Left ventricle myocardium superior (tissue), 1 donor: Measurements from ENCODE around the gene ZBTB7C. TPM values are rescaled to one million over a fixed set of nuclear protein-coding genes. Genes with fewer than 3 reads are reported as not detected.

Experiments used
- ATAC-seq: fragments of 200-7000 bp; cut with Tn5 transposase; one replicate; pipeline ENCODE4 v1.9.1; 2020; ENCODE audit warnings: mild to moderate bottlenecking, moderate library complexity
- DNase-seq: peaks from one replicate; pipeline ENCODE4 v3.0.0-alpha.2; 2020
- intact Hi-C: fragments of 100-400 bp; cut with micrococcal nuclease; formaldehyde crosslinking; loops from one replicate; pipeline ENCODE4 v1.11.0; 2022
- total RNA-seq: library from RNA; stranded (reverse); fragmentation: NEBNext Ultra II Directional; extraction: Animal tissue kit (Norgen Biotek cat#: 25700); gene quantifications from one replicate; pipeline ENCODE4 v1.2.1, GENCODE V29; 2021
- donor health status: DM: no; HTN: yes; CAD: no; lungs with severe emphysema.

The ZBTB7C gene
- total RNA-seq, 1 donor from 2014 or later: 2.1 TPM

GRCh38 chr18:48138660-48139430 is 270.3 kb downstream of the ZBTB7C start:
- ATAC-seq (no peak), DNase-seq (no peak)
- intact Hi-C loops: no loop called here

DNA sequence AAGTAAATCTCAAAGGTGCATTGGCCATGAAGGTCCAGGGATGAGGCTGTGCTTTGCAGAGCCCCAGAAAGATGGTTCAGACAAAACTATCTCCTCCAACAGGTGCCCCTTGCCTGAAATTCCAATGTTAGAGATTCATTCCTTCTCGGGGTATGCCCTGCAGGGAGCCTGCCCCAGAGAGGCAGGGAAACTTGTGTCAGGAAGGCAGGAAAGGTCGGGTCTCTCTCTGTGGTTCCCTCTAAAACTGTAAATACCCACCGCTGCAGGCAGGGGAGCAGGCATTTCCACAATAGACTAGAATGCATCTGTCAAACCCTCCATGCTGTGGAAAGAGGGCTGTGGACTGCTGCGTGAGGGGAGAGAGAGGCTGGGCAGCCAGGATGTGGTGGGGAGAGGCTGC is 271.0 kb downstream of the ZBTB7C start:
- no peak for DNase-seq

GRCh38 chr18:48137374-48138081 is 271.7 kb downstream of the ZBTB7C start:
- intact Hi-C loops: no loop called here
- ATAC-seq (no peak), DNase-seq (no peak)

More for the DNA sequence above, 271.0 kb downstream of the ZBTB7C start:
- intact Hi-C loops: no loop called here
- ATAC-seq: no peak

DNA sequence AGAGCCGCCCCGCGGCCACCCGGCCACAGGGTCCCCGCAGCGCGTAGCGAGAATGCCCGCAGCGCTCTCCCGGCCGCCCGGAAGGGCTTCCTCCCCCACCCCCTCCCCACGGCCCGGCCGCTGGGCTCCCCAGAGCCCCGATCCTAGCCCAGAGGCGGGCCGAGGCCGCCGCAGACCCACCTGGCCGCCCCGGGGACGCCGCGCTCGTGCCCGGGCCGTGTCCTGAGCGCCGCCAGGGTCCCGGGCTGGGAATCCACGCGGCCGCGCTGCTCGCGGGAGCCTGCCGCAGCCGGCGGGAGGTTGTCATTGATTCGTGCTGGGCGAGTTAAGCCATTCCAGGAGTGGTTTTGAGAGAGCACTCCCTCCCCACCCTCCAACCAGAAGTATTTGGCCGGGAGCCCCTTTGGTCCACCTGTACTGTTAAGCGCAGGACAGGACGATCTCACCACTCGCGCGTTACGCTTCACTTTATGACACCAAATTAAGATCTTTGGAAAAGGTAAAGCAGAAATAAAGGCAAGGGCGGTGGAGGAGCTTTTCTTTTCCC is 272.3 kb downstream of the ZBTB7C start:
- intact Hi-C loops: no loop called here
- ATAC-seq (peak; percentile 9), DNase-seq (peak; percentile 51)

GRCh38 chr18:48136051-48136826 is 272.9 kb downstream of the ZBTB7C start:
- peak; percentile 62 for DNase-seq
- intact Hi-C loops: no loop called here
- peak; percentile 42 for ATAC-seq

DNA sequence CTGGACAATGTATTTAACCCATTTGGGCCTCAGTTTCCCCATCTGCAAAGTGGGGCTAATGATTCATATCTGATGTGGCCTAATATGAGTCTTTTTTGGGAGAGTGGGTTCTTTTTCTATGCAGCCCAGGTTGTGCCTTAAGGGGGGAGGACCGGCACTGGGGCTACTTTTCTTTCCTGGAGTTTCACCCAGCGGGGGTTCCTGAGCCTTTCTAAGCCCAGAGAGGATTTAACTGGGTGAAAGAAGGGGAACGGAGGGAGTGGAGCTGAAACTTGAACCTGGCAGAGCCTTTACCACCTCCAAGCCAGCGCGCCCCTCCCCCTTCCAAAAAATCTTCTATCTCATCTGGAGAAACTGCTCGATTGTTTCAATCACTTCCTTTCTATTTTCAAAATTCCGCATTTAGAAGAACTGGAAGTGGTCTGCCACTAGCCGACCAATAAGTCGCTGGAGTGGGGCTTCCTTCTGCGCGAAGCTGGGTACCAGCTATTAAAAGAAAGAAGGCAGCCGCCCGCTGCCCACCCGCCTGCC is 273.7 kb downstream of the ZBTB7C start:
- DNase-seq (no peak), ATAC-seq (no peak)
- intact Hi-C loops: no loop called here

DNA sequence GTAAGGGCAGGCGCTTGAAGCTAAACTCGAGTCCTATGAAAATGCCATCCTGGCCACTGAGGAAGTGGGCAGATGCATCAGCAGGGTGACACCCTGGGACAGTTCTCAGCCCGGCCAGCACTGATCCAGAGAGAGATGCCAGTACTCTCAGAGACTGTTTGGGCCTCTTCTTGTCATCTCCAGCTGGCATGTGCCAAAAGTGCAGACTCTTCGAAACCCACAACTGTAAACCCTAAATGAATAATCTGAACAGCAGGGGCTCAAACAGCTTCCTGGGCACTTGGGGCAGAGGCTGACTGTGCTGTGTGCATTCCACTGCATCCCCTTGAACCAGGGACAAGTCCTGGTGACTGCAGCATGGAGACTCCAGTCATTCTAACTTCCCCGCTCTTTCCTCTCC is 274.6 kb downstream of the ZBTB7C start:
- intact Hi-C loops: no loop called here
- DNase-seq: no peak
- ATAC-seq: no peak

GRCh38 chr18:48133671-48134251 is 275.4 kb downstream of the ZBTB7C start:
- intact Hi-C loops: no loop called here
- peak; percentile 14 for ATAC-seq
- no peak for DNase-seq

DNA sequence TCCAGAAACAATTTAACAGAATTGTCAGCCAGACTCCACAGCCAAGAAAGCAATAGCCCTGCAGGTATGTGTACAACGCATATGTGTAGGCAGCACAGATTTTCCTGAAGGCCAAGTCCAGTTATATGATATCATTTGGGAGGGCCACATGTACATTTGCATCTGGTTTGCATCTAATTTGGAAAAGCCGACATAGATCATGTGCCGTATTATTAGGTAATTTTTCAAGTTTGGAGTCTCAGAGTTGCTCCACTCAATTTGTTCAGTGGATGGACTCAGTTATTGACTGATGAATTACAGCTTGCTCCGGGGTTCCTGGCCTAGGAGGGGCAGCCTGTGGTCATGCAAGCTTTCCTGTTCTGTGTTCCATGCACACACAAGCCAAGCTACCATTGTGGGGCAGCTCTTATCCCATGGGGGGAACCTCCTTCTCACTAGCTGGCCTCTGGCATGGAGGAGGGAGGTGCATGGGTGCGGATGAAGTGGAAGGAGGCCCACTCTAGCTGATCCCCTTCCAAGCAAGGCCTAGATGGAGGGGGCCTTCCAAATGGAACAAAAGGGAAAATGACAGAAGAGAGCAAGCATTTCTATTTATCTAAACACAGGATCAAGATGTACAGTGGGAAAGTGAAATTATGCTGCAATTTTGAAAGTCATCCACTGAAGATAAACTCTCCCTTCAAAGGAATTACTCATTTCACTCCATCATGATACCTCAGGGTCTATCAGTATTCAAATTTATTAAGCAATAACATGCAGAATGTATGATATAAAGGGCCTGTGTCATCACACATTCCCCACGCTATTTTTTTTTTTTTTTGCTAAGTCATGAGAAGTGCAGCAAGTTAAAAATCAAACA is 276.2 kb downstream of the ZBTB7C start:
- intact Hi-C loops: no loop called here
- DNase-seq (no peak), ATAC-seq (no peak)

GRCh38 chr18:48131042-48131441 is 278.1 kb downstream of the ZBTB7C start:
- ATAC-seq (no peak), DNase-seq (no peak)
- intact Hi-C loops: no loop called here

DNA sequence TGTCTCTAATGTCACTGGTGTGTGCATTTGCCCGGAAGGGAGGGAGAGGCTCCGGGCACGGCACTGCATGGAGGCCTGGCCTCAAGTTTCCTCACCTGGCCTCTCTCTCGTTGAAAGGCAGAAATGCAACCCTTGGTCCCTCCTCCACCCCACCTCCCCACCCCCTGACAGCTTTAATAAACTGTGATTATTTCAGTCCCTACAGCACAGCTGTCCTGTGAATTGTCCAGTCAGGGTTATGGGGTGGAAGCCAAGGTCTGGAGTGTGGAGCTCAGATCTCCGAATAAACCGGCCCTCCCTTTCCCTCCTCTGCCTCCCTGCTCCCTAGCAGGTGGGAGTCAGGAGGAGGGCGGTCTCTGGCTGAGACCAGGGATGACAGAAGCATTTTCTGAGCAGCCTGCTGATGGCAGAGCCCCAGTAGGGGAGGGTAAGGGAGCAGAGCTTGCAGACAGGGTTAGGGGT is 279.5 kb downstream of the ZBTB7C start:
- DNase-seq (no peak), ATAC-seq (no peak)
- intact Hi-C loops: no loop called here

- intact Hi-C loops: no loop called here
- no peak for DNase-seq
- ATAC-seq: no peak
Measured at GRCh38 chr18:48127606-48128005, 281.6 kb downstream of the ZBTB7C start.

GRCh38 chr18:48126240-48126639 is 282.9 kb downstream of the ZBTB7C start:
- DNase-seq (no peak), ATAC-seq (no peak)
- intact Hi-C loops: no loop called here

GRCh38 chr18:48125724-48126123 is 283.5 kb downstream of the ZBTB7C start:
- intact Hi-C loops: no loop called here
- ATAC-seq (peak; percentile 85), DNase-seq (no peak)

DNA sequence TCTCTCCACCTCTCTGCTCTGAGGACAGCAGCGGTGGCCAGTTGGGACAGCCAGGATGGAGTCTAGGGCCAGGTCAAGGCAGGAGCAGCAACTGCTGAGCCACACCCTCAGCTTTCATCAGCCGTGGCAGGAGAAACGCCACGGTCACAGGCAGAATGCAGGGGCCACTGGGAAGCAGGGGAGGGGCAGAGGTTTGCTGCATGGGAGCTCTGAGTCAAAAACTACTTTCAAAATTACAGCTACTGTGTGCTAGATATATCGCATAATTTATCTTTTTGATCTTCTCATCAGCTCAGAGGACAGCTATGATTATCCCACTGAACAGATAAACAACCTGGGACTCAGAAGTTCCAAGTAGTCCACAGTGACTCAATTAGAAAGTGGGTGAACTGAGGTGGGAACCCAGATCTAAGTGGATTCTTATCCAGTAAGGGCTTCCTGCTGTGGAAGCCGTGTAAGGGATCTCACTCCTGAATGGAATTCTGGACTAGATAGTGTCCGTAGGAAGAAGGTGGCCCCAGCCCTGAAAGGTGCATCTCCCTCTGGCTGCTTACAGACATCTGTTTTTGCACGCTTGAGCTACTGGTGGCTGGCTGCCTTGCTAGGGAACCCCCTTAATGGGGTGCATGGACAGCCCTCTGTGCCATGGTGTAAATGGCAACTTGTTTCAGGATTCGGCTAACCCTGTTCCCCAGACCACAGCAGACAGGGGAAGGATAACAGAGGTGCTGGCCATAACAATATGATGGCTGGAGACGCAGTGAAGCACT is 284.1 kb downstream of the ZBTB7C start:
- intact Hi-C loops: no loop called here
- DNase-seq: no peak
- ATAC-seq: no peak

DNA sequence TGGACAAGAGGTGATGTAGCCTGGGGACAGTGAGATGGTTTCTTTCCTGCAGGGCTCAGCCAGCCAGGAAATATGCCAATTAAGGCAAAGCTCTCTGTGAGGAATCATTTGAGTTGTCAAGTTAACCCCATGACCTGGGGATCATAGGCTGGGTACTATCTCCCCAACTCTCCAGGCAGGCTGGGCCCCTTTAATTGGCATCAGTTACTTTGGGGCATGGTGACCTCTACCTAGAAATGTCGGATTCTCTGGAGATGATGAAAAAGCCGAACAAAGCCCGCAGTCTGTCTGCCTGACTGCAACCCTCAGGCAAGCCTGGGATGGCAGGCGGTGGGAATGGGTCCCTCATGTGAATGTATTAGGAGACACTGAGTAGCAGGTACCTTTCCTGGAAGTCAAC is 285.2 kb downstream of the ZBTB7C start:
- intact Hi-C loops: no loop called here

GRCh38 chr18:48123324-48123723 is 285.9 kb downstream of the ZBTB7C start:
- ATAC-seq: no peak
- DNase-seq: no peak
- intact Hi-C loops: no loop called here

More for the DNA sequence above, 285.2 kb downstream of the ZBTB7C start:
- DNase-seq (no peak), ATAC-seq (no peak)
